CD4-positive, alpha-beta T cell treated with Interleukin-4 for 4 hours (primary cell): ENCODE measurements around the gene UNKL.

ENCODE experiments used
- DNase-seq: peaks from one replicate; pipeline ENCODE4 v3.0.0-alpha.2; 2020

Gene UNKL

GRCh38 chr16:1374418-1375297 lies 39.8 kb downstream of the UNKL start:
- no peak for DNase-seq

- DNase-seq, result no peak
Observed at GRCh38 chr16:1372292-1372950, 42.1 kb downstream of the UNKL start.

- DNase-seq, result no peak
Observed at GRCh38 chr16:1371054-1371978, 43.2 kb downstream of the UNKL start.

- DNase-seq, result no peak
Observed at GRCh38 chr16:1367486-1368174, 46.9 kb downstream of the UNKL start.

GRCh38 chr16:1366712-1367299 lies 47.7 kb downstream of the UNKL start:
- DNase-seq, result no peak

- DNase-seq, result no peak
Observed at GRCh38 chr16:1366060-1366711, 48.3 kb downstream of the UNKL start.

GRCh38 chr16:1364510-1364909 lies 50.0 kb downstream of the UNKL start:
- DNase-seq, result no peak

- DNase-seq, result peak; percentile 55
Observed at GRCh38 chr16:1363501-1364041, 50.9 kb downstream of the UNKL start.

- no peak for DNase-seq
Observed at GRCh38 chr16:1362807-1363206, 51.7 kb downstream of the UNKL start.

GRCh38 chr16:1361685-1362360 lies 52.7 kb downstream of the UNKL start:
- no peak for DNase-seq

- DNase-seq, result no peak
Observed at GRCh38 chr16:1357906-1358566, 56.5 kb downstream of the UNKL start.

GRCh38 chr16:1356061-1356900 lies 58.2 kb downstream of the UNKL start:
- DNase-seq, result no peak

- DNase-seq, result no peak
Observed at GRCh38 chr16:1355591-1355990, 58.9 kb downstream of the UNKL start.

- DNase-seq, result no peak
Observed at GRCh38 chr16:1354815-1355540, 59.5 kb downstream of the UNKL start.

- DNase-seq, result peak; percentile 85
Observed at GRCh38 chr16:1351582-1352362, 62.7 kb downstream of the UNKL start, which contains the start of the genes GNPTG and TSR3. GNPTG (plus strand) TSS chr16:1351931; CDS start chr16:1351966, 35 bp downstream. TSR3 (minus strand) TSS chr16:1351878; CDS start chr16:1351804, 74 bp downstream.

- DNase-seq, result no peak
Observed at GRCh38 chr16:1351215-1351581, 63.3 kb downstream of the UNKL start.

GRCh38 chr16:1350691-1351090 lies 63.8 kb downstream of the UNKL start:
- DNase-seq, result no peak
